ENCODE results near the gene SARNP. TPM values are rescaled to one million over a fixed set of nuclear protein-coding genes. Genes with fewer than 3 reads are reported as not detected.

SARNP gene
- total RNA-seq, 1 experiment from 2014 or later = 98.3 TPM

DNA sequence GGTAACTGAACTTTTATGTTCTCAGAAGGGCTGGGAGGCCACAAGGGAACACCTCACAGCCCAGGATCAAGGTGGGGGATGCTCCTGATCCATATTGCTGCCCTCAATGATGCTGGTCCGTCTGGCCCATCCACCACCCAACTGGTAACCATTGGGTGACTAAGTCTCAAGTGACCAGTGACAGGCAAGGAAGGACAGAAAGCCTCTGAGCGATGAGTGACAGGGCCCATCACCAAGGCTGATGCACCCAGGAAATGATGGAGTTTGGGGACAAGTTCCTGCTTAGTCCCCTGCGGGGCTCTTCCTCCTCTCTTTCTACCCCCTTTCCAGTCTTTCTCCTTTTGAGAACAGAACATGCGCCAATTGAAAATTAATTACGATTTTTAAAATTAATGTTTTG lies 27.8 kb upstream of the SARNP start (continued):
- TF ChIP-seq, protein P1, sequence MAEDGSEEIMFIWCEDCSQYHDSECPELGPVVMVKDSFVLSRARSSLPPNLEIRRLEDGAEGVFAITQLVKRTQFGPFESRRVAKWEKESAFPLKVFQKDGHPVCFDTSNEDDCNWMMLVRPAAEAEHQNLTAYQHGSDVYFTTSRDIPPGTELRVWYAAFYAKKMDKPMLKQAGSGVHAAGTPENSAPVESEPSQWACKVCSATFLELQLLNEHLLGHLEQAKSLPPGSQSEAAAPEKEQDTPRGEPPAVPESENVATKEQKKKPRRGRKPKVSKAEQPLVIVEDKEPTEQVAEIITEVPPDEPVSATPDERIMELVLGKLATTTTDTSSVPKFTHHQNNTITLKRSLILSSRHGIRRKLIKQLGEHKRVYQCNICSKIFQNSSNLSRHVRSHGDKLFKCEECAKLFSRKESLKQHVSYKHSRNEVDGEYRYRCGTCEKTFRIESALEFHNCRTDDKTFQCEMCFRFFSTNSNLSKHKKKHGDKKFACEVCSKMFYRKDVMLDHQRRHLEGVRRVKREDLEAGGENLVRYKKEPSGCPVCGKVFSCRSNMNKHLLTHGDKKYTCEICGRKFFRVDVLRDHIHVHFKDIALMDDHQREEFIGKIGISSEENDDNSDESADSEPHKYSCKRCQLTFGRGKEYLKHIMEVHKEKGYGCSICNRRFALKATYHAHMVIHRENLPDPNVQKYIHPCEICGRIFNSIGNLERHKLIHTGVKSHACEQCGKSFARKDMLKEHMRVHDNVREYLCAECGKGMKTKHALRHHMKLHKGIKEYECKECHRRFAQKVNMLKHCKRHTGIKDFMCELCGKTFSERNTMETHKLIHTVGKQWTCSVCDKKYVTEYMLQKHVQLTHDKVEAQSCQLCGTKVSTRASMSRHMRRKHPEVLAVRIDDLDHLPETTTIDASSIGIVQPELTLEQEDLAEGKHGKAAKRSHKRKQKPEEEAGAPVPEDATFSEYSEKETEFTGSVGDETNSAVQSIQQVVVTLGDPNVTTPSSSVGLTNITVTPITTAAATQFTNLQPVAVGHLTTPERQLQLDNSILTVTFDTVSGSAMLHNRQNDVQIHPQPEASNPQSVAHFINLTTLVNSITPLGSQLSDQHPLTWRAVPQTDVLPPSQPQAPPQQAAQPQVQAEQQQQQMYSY (CRISPR knock-in tag; IDR thresholded peaks at IDR 0.05) = no peak
- TF ChIP-seq E2F1 (CRISPR knock-in tag; IDR thresholded peaks at IDR 0.05) (no peak), NFATC4 (CRISPR knock-in tag; IDR thresholded peaks at IDR 0.05) (no peak), ZNF138 (CRISPR knock-in tag; conservative IDR thresholded peaks at IDR 0.05) (no peak), SMAD4 (CRISPR knock-in tag; IDR thresholded peaks at IDR 0.05) (no peak)

- ChIA-PET CTCF (no interaction called here), POLR2A (no interaction called here)
- TF ChIP-seq ZNF121 (CRISPR knock-in tag; IDR thresholded peaks at IDR 0.05) (no peak), NFATC4 (CRISPR knock-in tag; IDR thresholded peaks at IDR 0.05) (no peak), CDX4 (CRISPR knock-in tag; IDR thresholded peaks at IDR 0.05; ENCODE audit: borderline replicate concordance) (no peak), TCF7 (CRISPR knock-in tag; IDR thresholded peaks at IDR 0.05; ENCODE audit: low read depth) (no peak), ATF6 (CRISPR knock-in tag; IDR thresholded peaks at IDR 0.05) (no peak), GRHL2 (CRISPR knock-in tag; IDR thresholded peaks at IDR 0.05; ENCODE audit: insufficient replicate concordance, severe bottlenecking) (no peak)
- TF ChIP-seq, protein P2, sequence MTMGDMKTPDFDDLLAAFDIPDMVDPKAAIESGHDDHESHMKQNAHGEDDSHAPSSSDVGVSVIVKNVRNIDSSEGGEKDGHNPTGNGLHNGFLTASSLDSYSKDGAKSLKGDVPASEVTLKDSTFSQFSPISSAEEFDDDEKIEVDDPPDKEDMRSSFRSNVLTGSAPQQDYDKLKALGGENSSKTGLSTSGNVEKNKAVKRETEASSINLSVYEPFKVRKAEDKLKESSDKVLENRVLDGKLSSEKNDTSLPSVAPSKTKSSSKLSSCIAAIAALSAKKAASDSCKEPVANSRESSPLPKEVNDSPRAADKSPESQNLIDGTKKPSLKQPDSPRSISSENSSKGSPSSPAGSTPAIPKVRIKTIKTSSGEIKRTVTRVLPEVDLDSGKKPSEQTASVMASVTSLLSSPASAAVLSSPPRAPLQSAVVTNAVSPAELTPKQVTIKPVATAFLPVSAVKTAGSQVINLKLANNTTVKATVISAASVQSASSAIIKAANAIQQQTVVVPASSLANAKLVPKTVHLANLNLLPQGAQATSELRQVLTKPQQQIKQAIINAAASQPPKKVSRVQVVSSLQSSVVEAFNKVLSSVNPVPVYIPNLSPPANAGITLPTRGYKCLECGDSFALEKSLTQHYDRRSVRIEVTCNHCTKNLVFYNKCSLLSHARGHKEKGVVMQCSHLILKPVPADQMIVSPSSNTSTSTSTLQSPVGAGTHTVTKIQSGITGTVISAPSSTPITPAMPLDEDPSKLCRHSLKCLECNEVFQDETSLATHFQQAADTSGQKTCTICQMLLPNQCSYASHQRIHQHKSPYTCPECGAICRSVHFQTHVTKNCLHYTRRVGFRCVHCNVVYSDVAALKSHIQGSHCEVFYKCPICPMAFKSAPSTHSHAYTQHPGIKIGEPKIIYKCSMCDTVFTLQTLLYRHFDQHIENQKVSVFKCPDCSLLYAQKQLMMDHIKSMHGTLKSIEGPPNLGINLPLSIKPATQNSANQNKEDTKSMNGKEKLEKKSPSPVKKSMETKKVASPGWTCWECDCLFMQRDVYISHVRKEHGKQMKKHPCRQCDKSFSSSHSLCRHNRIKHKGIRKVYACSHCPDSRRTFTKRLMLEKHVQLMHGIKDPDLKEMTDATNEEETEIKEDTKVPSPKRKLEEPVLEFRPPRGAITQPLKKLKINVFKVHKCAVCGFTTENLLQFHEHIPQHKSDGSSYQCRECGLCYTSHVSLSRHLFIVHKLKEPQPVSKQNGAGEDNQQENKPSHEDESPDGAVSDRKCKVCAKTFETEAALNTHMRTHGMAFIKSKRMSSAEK (CRISPR knock-in tag; IDR thresholded peaks at IDR 0.05; ENCODE audit: borderline replicate concordance) = no peak
- TF ChIP-seq, protein P3, sequence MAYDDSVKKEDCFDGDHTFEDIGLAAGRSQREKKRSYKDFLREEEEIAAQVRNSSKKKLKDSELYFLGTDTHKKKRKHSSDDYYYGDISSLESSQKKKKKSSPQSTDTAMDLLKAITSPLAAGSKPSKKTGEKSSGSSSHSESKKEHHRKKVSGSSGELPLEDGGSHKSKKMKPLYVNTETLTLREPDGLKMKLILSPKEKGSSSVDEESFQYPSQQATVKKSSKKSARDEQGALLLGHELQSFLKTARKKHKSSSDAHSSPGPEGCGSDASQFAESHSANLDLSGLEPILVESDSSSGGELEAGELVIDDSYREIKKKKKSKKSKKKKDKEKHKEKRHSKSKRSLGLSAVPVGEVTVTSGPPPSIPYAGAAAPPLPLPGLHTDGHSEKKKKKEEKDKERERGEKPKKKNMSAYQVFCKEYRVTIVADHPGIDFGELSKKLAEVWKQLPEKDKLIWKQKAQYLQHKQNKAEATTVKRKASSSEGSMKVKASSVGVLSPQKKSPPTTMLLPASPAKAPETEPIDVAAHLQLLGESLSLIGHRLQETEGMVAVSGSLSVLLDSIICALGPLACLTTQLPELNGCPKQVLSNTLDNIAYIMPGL (CRISPR knock-in tag; IDR thresholded peaks at IDR 0.05) = no peak
- TF ChIP-seq, protein P4, sequence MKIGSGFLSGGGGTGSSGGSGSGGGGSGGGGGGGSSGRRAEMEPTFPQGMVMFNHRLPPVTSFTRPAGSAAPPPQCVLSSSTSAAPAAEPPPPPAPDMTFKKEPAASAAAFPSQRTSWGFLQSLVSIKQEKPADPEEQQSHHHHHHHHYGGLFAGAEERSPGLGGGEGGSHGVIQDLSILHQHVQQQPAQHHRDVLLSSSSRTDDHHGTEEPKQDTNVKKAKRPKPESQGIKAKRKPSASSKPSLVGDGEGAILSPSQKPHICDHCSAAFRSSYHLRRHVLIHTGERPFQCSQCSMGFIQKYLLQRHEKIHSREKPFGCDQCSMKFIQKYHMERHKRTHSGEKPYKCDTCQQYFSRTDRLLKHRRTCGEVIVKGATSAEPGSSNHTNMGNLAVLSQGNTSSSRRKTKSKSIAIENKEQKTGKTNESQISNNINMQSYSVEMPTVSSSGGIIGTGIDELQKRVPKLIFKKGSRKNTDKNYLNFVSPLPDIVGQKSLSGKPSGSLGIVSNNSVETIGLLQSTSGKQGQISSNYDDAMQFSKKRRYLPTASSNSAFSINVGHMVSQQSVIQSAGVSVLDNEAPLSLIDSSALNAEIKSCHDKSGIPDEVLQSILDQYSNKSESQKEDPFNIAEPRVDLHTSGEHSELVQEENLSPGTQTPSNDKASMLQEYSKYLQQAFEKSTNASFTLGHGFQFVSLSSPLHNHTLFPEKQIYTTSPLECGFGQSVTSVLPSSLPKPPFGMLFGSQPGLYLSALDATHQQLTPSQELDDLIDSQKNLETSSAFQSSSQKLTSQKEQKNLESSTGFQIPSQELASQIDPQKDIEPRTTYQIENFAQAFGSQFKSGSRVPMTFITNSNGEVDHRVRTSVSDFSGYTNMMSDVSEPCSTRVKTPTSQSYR (CRISPR knock-in tag; IDR thresholded peaks at IDR 0.05) = no peak
- no peak for ATAC-seq
- peaks cover 25% of the 10 kb centered on the region for H3K4me1 Mint-ChIP-seq
- no peak overlapping the region for H3K4me3 Mint-ChIP-seq
- no peaks in the 10 kb centered on the region for H3K36me3 Mint-ChIP-seq
- no peak for DNase-seq (ENCODE audit: low spot score)
- no peaks in the 10 kb centered on the region for H3K9me3 Mint-ChIP-seq
- peaks cover 9% of the 10 kb centered on the region for H3K27me3 Mint-ChIP-seq (ENCODE audit: low read depth)
- no peak overlapping the region for H3K27ac Mint-ChIP-seq
Observed at GRCh38 chr12:55844961-55845360, 27.4 kb upstream of the SARNP start.

Data from WTC11 (cell line).